Endodermal cell (in vitro differentiated cells): ENCODE data around the gene AHDC1. TPM values are rescaled to one million over a fixed set of nuclear protein-coding genes. Genes with fewer than 3 reads are reported as not detected.
"Not testable (repeated sequence)": the region's sequence is repeated elsewhere in the genome, so short reads cannot be mapped to it uniquely, and the experiment has no call there.

Source experiments
- DNase-seq: peaks from one replicate; pipeline ENCODE4 v3.0.0-alpha.2; 2017
- H3K27ac ChIP-seq: 2 replicates; pipeline ENCODE4 v1.5.1; 2013; ENCODE audit warnings: mild to moderate bottlenecking, low read depth, low read length, moderate library complexity
- H3K27me3 ChIP-seq: 2 replicates; pipeline ENCODE4 v1.6.1; 2013; ENCODE audit warnings: mild to moderate bottlenecking, low read length, moderate library complexity; ENCODE audit not compliant: insufficient read depth, control insufficient read depth, poor library complexity, severe bottlenecking
- H3K36me3 ChIP-seq: 2 replicates; pipeline ENCODE4 v1.7.0; 2013; ENCODE audit warnings: mild to moderate bottlenecking, low read length, moderate library complexity; ENCODE audit not compliant: control insufficient read depth, insufficient read depth
- H3K4me1 ChIP-seq: one replicate; pipeline ENCODE4 v1.7.0; 2013; ENCODE audit warnings: low read length; ENCODE audit not compliant: control insufficient read depth, insufficient read depth
- H3K4me3 ChIP-seq: 2 replicates; pipeline ENCODE4 v1.5.1; 2013; ENCODE audit warnings: mild to moderate bottlenecking, low read length, moderate library complexity
- H3K9ac ChIP-seq: 2 replicates; pipeline ENCODE4 v1.6.1; 2013; ENCODE audit warnings: mild to moderate bottlenecking, low read length, moderate library complexity; ENCODE audit not compliant: poor library complexity, severe bottlenecking; ENCODE audit errors: extremely low read depth
- H3K9me3 ChIP-seq: 2 replicates; pipeline ENCODE4 v1.6.1; 2013; ENCODE audit warnings: mild to moderate bottlenecking, low read length, moderate library complexity; ENCODE audit not compliant: control insufficient read depth
- H3K27ac Mint-ChIP-seq: 2 replicates; pipeline ENCODE4 v1.8.0; 2020; ENCODE audit warnings: mixed read lengths
- H3K27me3 Mint-ChIP-seq: 2 replicates; pipeline ENCODE4 v1.8.0; 2021; ENCODE audit warnings: mild to moderate bottlenecking, mixed read lengths; ENCODE audit not compliant: insufficient read depth
- H3K36me3 Mint-ChIP-seq: 2 replicates; pipeline ENCODE4 v1.8.0; 2020; ENCODE audit warnings: low read depth, mixed read lengths
- H3K4me1 Mint-ChIP-seq: 2 replicates; pipeline ENCODE4 v1.8.0; 2020; ENCODE audit warnings: mixed read lengths
- H3K4me3 Mint-ChIP-seq: 2 replicates; pipeline ENCODE4 v1.8.0; 2020; ENCODE audit warnings: mild to moderate bottlenecking, moderate library complexity, mixed read lengths
- H3K9me3 Mint-ChIP-seq: 2 replicates; pipeline ENCODE4 v1.8.0; 2020; ENCODE audit warnings: mild to moderate bottlenecking, mixed read lengths
- CTCF ChIP-seq: fragments of 200-600 bp; sonication (generic); conservative IDR thresholded peaks from 2 replicates; pipeline ENCODE4 v1.5.0; 2021; ENCODE audit warnings: antibody characterized with exemption, mild to moderate bottlenecking
- WGBS, 2 experiments: methylation state at CpG; one replicate each; pipeline versions ENCODE4 v1.1.5 to v1.1.7; 2013; ENCODE audit warnings: missing lambda C conversion rate in 2 of 2, mixed read lengths in 1 of 2; ENCODE audit not compliant: insufficient coverage in 1 of 2, insufficient read length in 1 of 2; 5-methylcytosine and 5-hydroxymethylcytosine counted together
- total RNA-seq, 2 donors: library from RNA; stranded (reverse); fragmentation: NEBNext Ultra II Directional in 1 of 2; extraction: Animal tissue kit (Norgen Biotek cat#: 25700) in 1 of 2; gene quantifications; 2 replicates in 1 of 2; 3 replicates in 1 of 2; pipeline ENCODE4 v1.2.1, GENCODE V29; 2021

Gene AHDC1
- total RNA-seq, 2 donors from 2014 or later = 39.3 to 41.2 TPM

- no peaks in the 10 kb centered on the region for H3K9me3 ChIP-seq
- H3K9me3 Mint-ChIP-seq = no peaks in the 10 kb centered on the region
- H3K9ac ChIP-seq = no peak overlapping the region
- 93% methylated on average over 3 to 4 of the region's 4 CpGs for WGBS, 2 experiments
- no peaks in the 10 kb centered on the region for H3K27me3 ChIP-seq
- H3K36me3 Mint-ChIP-seq = no peaks in the 10 kb centered on the region
- no peak overlapping the region for H3K4me3 ChIP-seq
- no peak overlapping the region for H3K4me3 Mint-ChIP-seq
- H3K27ac Mint-ChIP-seq = no peak overlapping the region
- peaks cover 5% of the 10 kb centered on the region for H3K4me1 Mint-ChIP-seq
- H3K27me3 Mint-ChIP-seq = peaks cover 3% of the 10 kb centered on the region
- DNase-seq = peak; percentile 74
- no peak for TF ChIP-seq CTCF
- H3K36me3 ChIP-seq = no peaks in the 10 kb centered on the region
- no peak overlapping the region for H3K27ac ChIP-seq
- no peaks in the 10 kb centered on the region for H3K4me1 ChIP-seq
Measured at GRCh38 chr1:27622828-27623227, 18.9 kb upstream of the AHDC1 start.

- H3K9ac ChIP-seq = no peak overlapping the region
- no peaks in the 10 kb centered on the region for H3K27me3 ChIP-seq
- H3K27me3 Mint-ChIP-seq = peaks cover 4% of the 10 kb centered on the region
- no peak overlapping the region for H3K4me3 ChIP-seq
- no peak for TF ChIP-seq CTCF
- H3K4me3 Mint-ChIP-seq = no peak overlapping the region
- H3K27ac ChIP-seq = no peak overlapping the region
- H3K36me3 Mint-ChIP-seq = no peaks in the 10 kb centered on the region
- DNase-seq = no peak
- no peak overlapping the region for H3K27ac Mint-ChIP-seq
- no peaks in the 10 kb centered on the region for H3K4me1 ChIP-seq
- no peaks in the 10 kb centered on the region for H3K9me3 Mint-ChIP-seq
- H3K4me1 Mint-ChIP-seq = peaks cover 5% of the 10 kb centered on the region
- 82 to 91% methylated on average over 4 to 7 of the region's 7 CpGs for WGBS, 2 experiments
- H3K9me3 ChIP-seq = no peaks in the 10 kb centered on the region
- H3K36me3 ChIP-seq = no peaks in the 10 kb centered on the region
Measured at GRCh38 chr1:27621051-27621920, 17.3 kb upstream of the AHDC1 start.

GRCh38 chr1:27619782-27620438 is 16.0 kb upstream of the AHDC1 start:
- not testable (repeated sequence) for H3K27ac ChIP-seq, H3K9me3 ChIP-seq, H3K27ac Mint-ChIP-seq, H3K9me3 Mint-ChIP-seq, H3K9ac ChIP-seq, H3K36me3 ChIP-seq, DNase-seq, H3K4me1 ChIP-seq, H3K36me3 Mint-ChIP-seq, H3K4me1 Mint-ChIP-seq, H3K4me3 ChIP-seq, H3K27me3 ChIP-seq, H3K4me3 Mint-ChIP-seq
- 91 to 94% methylated on average over 6 to 7 of the region's 7 CpGs for WGBS, 2 experiments
- peaks cover 10% of the 10 kb centered on the region for H3K27me3 Mint-ChIP-seq
